HG03520 (cell line): ENCODE data around the gene ASB15.
A peak's percentile ranks its signal among the peaks of the same experiment; 100 is the strongest.

Experiments used
- ATAC-seq: cut with Tn5 transposase; IDR thresholded peaks from one replicate; pipeline ENCODE4 v1.9.1; 2021; ENCODE audit warnings: mild to moderate bottlenecking, moderate library complexity; ENCODE audit not compliant: unreplicated experiment

Gene ASB15

GRCh38 chr7:123661765-123662164 is 60.1 kb downstream of the ASB15 start:
- no peak for ATAC-seq

- ATAC-seq: no peak
Observed at GRCh38 chr7:123662293-123662692, 60.7 kb downstream of the ASB15 start.

- no peak for ATAC-seq
Observed at GRCh38 chr7:123662755-123663154, 61.1 kb downstream of the ASB15 start.

- no peak for ATAC-seq
Observed at GRCh38 chr7:123663200-123663599, 61.6 kb downstream of the ASB15 start.

- ATAC-seq: no peak
Observed at GRCh38 chr7:123665157-123665556, 63.5 kb downstream of the ASB15 start.

GRCh38 chr7:123665896-123666295 is 64.3 kb downstream of the ASB15 start:
- ATAC-seq: no peak

- no peak for ATAC-seq
Observed at GRCh38 chr7:123666492-123666891, 64.9 kb downstream of the ASB15 start.

- ATAC-seq: no peak
Observed at GRCh38 chr7:123669485-123669884, 67.9 kb downstream of the ASB15 start.

GRCh38 chr7:123673137-123673732 is 71.6 kb downstream of the ASB15 start:
- no peak for ATAC-seq

- no peak for ATAC-seq
Observed at GRCh38 chr7:123673752-123674398, 72.3 kb downstream of the ASB15 start.

GRCh38 chr7:123674399-123675180 is 73.0 kb downstream of the ASB15 start:
- no peak for ATAC-seq

- ATAC-seq: no peak
Observed at GRCh38 chr7:123675181-123675473, 73.5 kb downstream of the ASB15 start.

- ATAC-seq: no peak
Observed at GRCh38 chr7:123677061-123677715, 75.6 kb downstream of the ASB15 start.

GRCh38 chr7:123679614-123680013 is 78.0 kb downstream of the ASB15 start:
- ATAC-seq: no peak

GRCh38 chr7:123680580-123680979 is 79.0 kb downstream of the ASB15 start:
- no peak for ATAC-seq

GRCh38 chr7:123681561-123681960 is 79.9 kb downstream of the ASB15 start:
- ATAC-seq: no peak

- peak; percentile 64 for ATAC-seq
Observed at GRCh38 chr7:123682690-123683089, 81.1 kb downstream of the ASB15 start.

GRCh38 chr7:123687161-123687560 is 85.5 kb downstream of the ASB15 start:
- ATAC-seq: no peak

- no peak for ATAC-seq
Observed at GRCh38 chr7:123687727-123688126, 86.1 kb downstream of the ASB15 start.
